DND-41 (cell line): ENCODE measurements around the gene TNIP2.

Experiments
- EZH2 ChIP-seq: IDR thresholded peaks from 3 replicates; pipeline ENCODE4 v1.6.1; 2012; ENCODE audit warnings: borderline replicate concordance, low read depth, mild to moderate bottlenecking, moderate library complexity, low read length, inconsistent platforms; ENCODE audit not compliant: severe bottlenecking
- TF ChIP-seq, protein P1 (sequence below): IDR thresholded peaks from 2 replicates; pipeline ENCODE4 v1.5.1; 2012; ENCODE audit warnings: borderline replicate concordance, low read length, moderate library complexity, mild to moderate bottlenecking; ENCODE audit not compliant: poor library complexity, severe bottlenecking; ENCODE audit errors: extremely low read depth

DNA sequence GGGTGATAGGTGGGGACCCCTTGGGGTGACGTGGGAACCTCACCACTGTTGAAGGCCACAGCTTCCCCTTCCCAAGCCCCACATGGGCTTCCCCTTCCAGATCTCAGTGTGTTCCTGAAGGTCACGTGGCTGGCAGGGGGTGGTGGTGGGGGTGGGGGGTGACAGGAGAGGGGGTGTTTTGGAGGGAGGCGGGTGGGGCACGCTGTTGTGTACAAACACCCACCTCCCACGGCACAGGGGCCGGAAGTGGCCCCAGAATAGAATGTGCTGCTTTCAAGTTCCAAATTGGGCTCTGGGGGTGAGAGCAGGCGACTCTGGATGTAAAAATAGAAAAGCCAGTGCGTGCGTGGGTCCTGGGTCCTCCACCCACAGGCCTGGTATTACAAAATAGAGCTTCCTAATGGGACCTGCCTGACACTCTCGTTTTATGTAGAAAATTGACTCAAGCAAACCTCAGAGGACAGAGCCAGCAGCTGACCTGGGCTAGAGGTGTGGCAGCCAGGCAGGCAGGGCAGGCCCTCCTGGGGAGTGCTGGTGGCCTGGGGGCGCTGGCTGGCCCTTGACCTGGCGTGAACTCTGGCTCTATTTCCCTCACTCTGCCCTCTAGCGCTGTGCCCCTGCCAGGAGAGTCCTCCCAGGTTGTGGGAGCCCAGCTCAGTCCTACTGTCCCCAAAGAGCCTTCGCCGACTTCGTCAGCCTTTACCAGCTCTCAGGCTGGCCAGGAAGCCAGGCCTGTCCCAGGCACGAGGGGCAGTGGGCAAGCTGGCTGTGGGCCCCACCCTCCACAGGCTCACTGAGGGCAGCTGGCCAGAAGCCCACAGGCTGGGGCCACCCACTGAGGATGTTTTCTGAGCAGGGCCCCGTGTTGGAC, 31.3 kb upstream of the TNIP2 start:
- TF ChIP-seq, protein P1, sequence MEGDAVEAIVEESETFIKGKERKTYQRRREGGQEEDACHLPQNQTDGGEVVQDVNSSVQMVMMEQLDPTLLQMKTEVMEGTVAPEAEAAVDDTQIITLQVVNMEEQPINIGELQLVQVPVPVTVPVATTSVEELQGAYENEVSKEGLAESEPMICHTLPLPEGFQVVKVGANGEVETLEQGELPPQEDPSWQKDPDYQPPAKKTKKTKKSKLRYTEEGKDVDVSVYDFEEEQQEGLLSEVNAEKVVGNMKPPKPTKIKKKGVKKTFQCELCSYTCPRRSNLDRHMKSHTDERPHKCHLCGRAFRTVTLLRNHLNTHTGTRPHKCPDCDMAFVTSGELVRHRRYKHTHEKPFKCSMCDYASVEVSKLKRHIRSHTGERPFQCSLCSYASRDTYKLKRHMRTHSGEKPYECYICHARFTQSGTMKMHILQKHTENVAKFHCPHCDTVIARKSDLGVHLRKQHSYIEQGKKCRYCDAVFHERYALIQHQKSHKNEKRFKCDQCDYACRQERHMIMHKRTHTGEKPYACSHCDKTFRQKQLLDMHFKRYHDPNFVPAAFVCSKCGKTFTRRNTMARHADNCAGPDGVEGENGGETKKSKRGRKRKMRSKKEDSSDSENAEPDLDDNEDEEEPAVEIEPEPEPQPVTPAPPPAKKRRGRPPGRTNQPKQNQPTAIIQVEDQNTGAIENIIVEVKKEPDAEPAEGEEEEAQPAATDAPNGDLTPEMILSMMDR: no peak
- TF ChIP-seq EZH2: no peak
